PC-9 (cell line): ENCODE measurements around the gene AFF4. TPM values are rescaled to one million over a fixed set of nuclear protein-coding genes. Genes with fewer than 3 reads are reported as not detected.
"Not testable (repeated sequence)": the region's sequence is repeated elsewhere in the genome, so short reads cannot be mapped to it uniquely, and the experiment has no call there.

ENCODE experiments used
- BruUV-seq: library from RNA; stranded (reverse); fragments of 400-500 nt; replicated peaks from 2 replicates; lab custom pipeline; 2021; lab: Mats Ljungman, UMichigan
- CTCF ChIA-PET: fragments of 300-600 bp; sonication (Branson Sonifier 250); formaldehyde crosslinking; loops from one replicate; lab custom pipeline; 2022; ENCODE audit warnings: antibody characterized with exemption; lab: Charles Lee
- POLR2A ChIA-PET: fragments of 300-600 bp; sonication (Branson Sonifier 250); formaldehyde crosslinking; loops from one replicate; lab custom pipeline; 2022; ENCODE audit warnings: antibody characterized with exemption; ENCODE audit not compliant: unreplicated experiment; lab: Charles Lee
- DNase-seq, 2 experiments: peaks; one replicate each; pipeline versions ENCODE4 v3.0.0 to v3.0.0-alpha.2; 2015 to 2022; ENCODE audit warnings: mixed read lengths in 1 of 2
- H2AFZ ChIP-seq: fragments of 200-600 bp; sonication (generic); 2 replicates; pipeline ENCODE4 v1.8.1; 2017; ENCODE audit warnings: antibody characterized with exemption
- H3F3A ChIP-seq: fragments of 200-600 bp; sonication (generic); 2 replicates; pipeline ENCODE4 v1.8.1; 2017; ENCODE audit warnings: antibody characterized with exemption, mild to moderate bottlenecking, low read depth; ENCODE audit not compliant: insufficient read depth
- H3K27ac ChIP-seq: fragments of 200-600 bp; sonication (generic); 2 replicates; pipeline ENCODE4 v1.6.1; 2016; ENCODE audit warnings: mixed run types
- H3K27me3 ChIP-seq: fragments of 200-600 bp; sonication (generic); 2 replicates; pipeline ENCODE4 v1.6.1; 2016; ENCODE audit warnings: low read depth, mixed run types; ENCODE audit not compliant: insufficient read depth
- H3K36me3 ChIP-seq: fragments of 200-600 bp; sonication (generic); 2 replicates; pipeline ENCODE4 v1.6.1; 2016; ENCODE audit warnings: low read depth, mixed run types
- H3K4me1 ChIP-seq: fragments of 200-600 bp; sonication (generic); replicated peaks from 2 replicates; pipeline ENCODE4 v1.6.1; 2016; ENCODE audit warnings: mixed run types; ENCODE audit not compliant: insufficient read depth
- H3K4me2 ChIP-seq: fragments of 200-600 bp; sonication (generic); 2 replicates; pipeline ENCODE4 v1.6.1; 2017; ENCODE audit warnings: mixed run types
- H3K4me3 ChIP-seq: fragments of 200-600 bp; sonication (generic); 2 replicates; pipeline ENCODE4 v1.6.1; 2016; ENCODE audit warnings: mixed run types
- H3K79me2 ChIP-seq: fragments of 200-600 bp; sonication (generic); 2 replicates; pipeline ENCODE4 v1.6.1; 2017; ENCODE audit warnings: low read depth, mixed run types
- H3K9me2 ChIP-seq: fragments of 200-600 bp; sonication (generic); 2 replicates; pipeline ENCODE4 v1.8.1; 2017; ENCODE audit warnings: mild to moderate bottlenecking; ENCODE audit not compliant: insufficient read depth
- H3K9me3 ChIP-seq: fragments of 200-600 bp; sonication (generic); 2 replicates; pipeline ENCODE4 v1.8.1; 2016; ENCODE audit warnings: low read depth; ENCODE audit not compliant: insufficient read depth
- H4K20me1 ChIP-seq: fragments of 200-600 bp; sonication (generic); 2 replicates; pipeline ENCODE4 v1.8.1; 2017; ENCODE audit not compliant: insufficient read depth
- CTCF ChIP-seq: fragments of 200-600 bp; sonication (generic); conservative IDR thresholded peaks from 2 replicates; pipeline ENCODE4 v1.6.1; 2017; ENCODE audit warnings: mixed run types, antibody characterized with exemption, mild to moderate bottlenecking, moderate library complexity
- EZH2 ChIP-seq: fragments of 200-600 bp; sonication (generic); IDR thresholded peaks from 2 replicates; pipeline ENCODE4 v1.8.0; 2017; ENCODE audit warnings: antibody characterized with exemption, low read depth
- intact Hi-C: fragments of 100-400 bp; cut with micrococcal nuclease; formaldehyde crosslinking; loops from one replicate; pipeline ENCODE4 v1.10.0; 2022; ENCODE audit not compliant: unreplicated experiment
- total RNA-seq: library from RNA; stranded (reverse); gene quantifications from 2 replicates; pipeline ENCODE4 v1.2.3, GENCODE V29; 2021

AFF4 gene
- total RNA-seq, 1 experiment from 2014 or later, result 59.5 TPM

- ChIA-PET POLR2A (no interaction called here), CTCF (no interaction called here)
- DNase-seq, result peak in 1 of 2 experiments; percentile 83
- peak overlapping the region; percentile 38 for H3K4me2 ChIP-seq
- H3K4me1 ChIP-seq, result peaks cover 12% of the 10 kb centered on the region
- H3K79me2 ChIP-seq, result no peaks in the 10 kb centered on the region
- H3K27me3 ChIP-seq, result no peaks in the 10 kb centered on the region
- H3K36me3 ChIP-seq, result no peaks in the 10 kb centered on the region
- H2AFZ ChIP-seq, result no peak overlapping the region
- no peaks in the 10 kb centered on the region for H3K9me2 ChIP-seq
- H3K27ac ChIP-seq, result peak overlapping the region; percentile 40; the same call in 1 of the 2 replicates
- H3K4me3 ChIP-seq, result no peak overlapping the region
- TF ChIP-seq EZH2 (no peak), CTCF (no peak)
- no peaks in the 10 kb centered on the region for H3K9me3 ChIP-seq
- no peaks in the 10 kb centered on the region for H4K20me1 ChIP-seq
- BruUV-seq, result no TSS peak
- intact Hi-C loops, result no loop called here
- H3F3A ChIP-seq, result peaks cover 15% of the 10 kb centered on the region; the same call in 1 of the 2 replicates
These were observed 16.0 kb upstream of the AFF4 start for GRCh38 chr5:132979367-132979940.

GRCh38 chr5:132976852-132977251 lies 13.4 kb upstream of the AFF4 start:
- intact Hi-C loops, result no loop called here
- H3K9me3 ChIP-seq, result no peaks in the 10 kb centered on the region
- ChIA-PET CTCF (no interaction called here), POLR2A (interaction anchor here (0.6 kb wide), 1 partner anchor 16 kb away, joined by 10 read pairs; no protein-coding TSS in a partner anchor)
- H2AFZ ChIP-seq, result no peak overlapping the region
- BruUV-seq, result no TSS peak
- no peaks in the 10 kb centered on the region for H3K36me3 ChIP-seq
- peaks cover 20% of the 10 kb centered on the region; the same call in 1 of the 2 replicates for H3F3A ChIP-seq
- H3K79me2 ChIP-seq, result no peaks in the 10 kb centered on the region
- H3K27me3 ChIP-seq, result no peaks in the 10 kb centered on the region
- peaks cover 19% of the 10 kb centered on the region for H3K4me1 ChIP-seq
- H4K20me1 ChIP-seq, result no peaks in the 10 kb centered on the region
- no peak overlapping the region for H3K4me2 ChIP-seq
- H3K27ac ChIP-seq, result no peak overlapping the region
- H3K4me3 ChIP-seq, result no peak overlapping the region
- no peaks in the 10 kb centered on the region for H3K9me2 ChIP-seq
- no peak for TF ChIP-seq CTCF
- TF ChIP-seq EZH2, result no peak
- no peak for DNase-seq

GRCh38 chr5:132972436-132972828 lies 9.0 kb upstream of the AFF4 start:
- CTCF ChIA-PET, result interaction anchor here (0.7 kb wide), 1 partner anchor 53 kb away, joined by 7 read pairs; no protein-coding TSS in a partner anchor
- H3K27ac ChIP-seq, result peak overlapping the region; percentile 34; the same call in 1 of the 2 replicates
- H4K20me1 ChIP-seq, POLR2A ChIA-PET, intact Hi-C loops, H3K36me3 ChIP-seq, H3K9me3 ChIP-seq, H3K27me3 ChIP-seq, H3F3A ChIP-seq, H3K9me2 ChIP-seq, DNase-seq, H3K4me3 ChIP-seq, H3K79me2 ChIP-seq: not testable (repeated sequence)
- H2AFZ ChIP-seq, result peak overlapping the region; percentile 65; the same call in 1 of the 2 replicates
- H3K4me1 ChIP-seq, result peaks cover 11% of the 10 kb centered on the region
- TSS peak; percentile 57 for BruUV-seq
- peak overlapping the region; percentile 59 for H3K4me2 ChIP-seq
